ENCODE results near the gene RGP1.

GRCh38 chr9:35766997-35767396, 17.9 kb downstream of the RGP1 start:
- TF ChIP-seq POLR2A (IDR thresholded peaks at IDR 0.05; ENCODE audit: low read depth, low read length) (no peak), POLR2AphosphoS5 (IDR thresholded peaks at IDR 0.05; ENCODE audit: low read depth, low read length) (no peak)
